SK-N-SH treated with all-trans-retinoic acid at 6 μM for 48 hours (cell line): ENCODE results near the gene TRIM66.

Experiments used
- ATAC-seq: fragments of 200-7000 bp; cut with Tn5 transposase; 3 replicates; pipeline ENCODE4 v1.9.1; 2020; ENCODE audit warnings: mild to moderate bottlenecking, moderate library complexity
- ARNTL ChIP-seq: fragments of 450-650 bp; formaldehyde crosslinking; IDR thresholded peaks from 2 replicates; pipeline ENCODE4 v1.5.0; 2020; ENCODE audit warnings: low read depth, mild to moderate bottlenecking, moderate library complexity, borderline replicate concordance
- BACH2 ChIP-seq: fragments of 250-450 bp; sonication (Bioruptor Pico); IDR thresholded peaks from 2 replicates; pipeline ENCODE4 v1.9.0; 2021; ENCODE audit warnings: mild to moderate bottlenecking, borderline replicate concordance
- CREB5 ChIP-seq: fragments of 250-450 bp; sonication (Bioruptor Pico); IDR thresholded peaks from 2 replicates; pipeline ENCODE4 v1.5.1; 2020; ENCODE audit warnings: low read depth, mild to moderate bottlenecking, moderate library complexity
- CSDC2 ChIP-seq: fragments of 250-450 bp; sonication (Bioruptor Pico); IDR thresholded peaks from 2 replicates; pipeline ENCODE4 v1.5.0; 2020; ENCODE audit warnings: mild to moderate bottlenecking, moderate library complexity
- ESRRG ChIP-seq: fragments of 250-450 bp; sonication (Bioruptor Pico); IDR thresholded peaks from 2 replicates; pipeline ENCODE4 v1.6.1; 2021; ENCODE audit warnings: mild to moderate bottlenecking
- GLIS3 ChIP-seq: fragments of 250-450 bp; sonication (Bioruptor Pico); IDR thresholded peaks from 2 replicates; pipeline ENCODE4 v1.5.0; 2020; ENCODE audit warnings: mild to moderate bottlenecking, moderate library complexity
- ISL1 ChIP-seq: fragments of 250-450 bp; sonication (Bioruptor Pico); IDR thresholded peaks from 2 replicates; pipeline ENCODE4 v2.1.2; 2022; ENCODE audit warnings: mild to moderate bottlenecking, moderate library complexity
- OSR1 ChIP-seq: fragments of 250-450 bp; sonication (Bioruptor Pico); IDR thresholded peaks from 2 replicates; pipeline ENCODE4 v1.8.0; 2022; ENCODE audit warnings: moderate library complexity, mild to moderate bottlenecking, inconsistent platforms
- PATZ1 ChIP-seq: fragments of 250-450 bp; sonication (Bioruptor Pico); IDR thresholded peaks from 2 replicates; pipeline ENCODE4 v1.8.0; 2020; ENCODE audit warnings: mild to moderate bottlenecking, moderate library complexity, borderline replicate concordance
- RARB ChIP-seq: fragments of 250-450 bp; sonication (Bioruptor Pico); IDR thresholded peaks from 2 replicates; pipeline ENCODE4 v1.8.0; 2021; ENCODE audit warnings: mild to moderate bottlenecking, moderate library complexity
- TCF4 ChIP-seq: fragments of 250-450 bp; sonication (Bioruptor Pico); IDR thresholded peaks from 2 replicates; pipeline ENCODE4 v1.8.0; 2021; ENCODE audit warnings: mild to moderate bottlenecking, moderate library complexity, borderline replicate concordance
- TOX ChIP-seq: fragments of 250-450 bp; sonication (Bioruptor Pico); IDR thresholded peaks from 2 replicates; pipeline ENCODE4 v1.8.0; 2021; ENCODE audit warnings: mild to moderate bottlenecking, moderate library complexity, borderline replicate concordance
- TSHZ2 ChIP-seq: fragments of 250-450 bp; sonication (Bioruptor Pico); IDR thresholded peaks from 2 replicates; pipeline ENCODE4 v1.5.0; 2020; ENCODE audit warnings: mild to moderate bottlenecking, moderate library complexity
- ZFP3 ChIP-seq: fragments of 250-450 bp; sonication (Bioruptor Pico); IDR thresholded peaks from 2 replicates; pipeline ENCODE4 v1.5.0; 2020; ENCODE audit warnings: mild to moderate bottlenecking, moderate library complexity
- ZNF565 ChIP-seq: fragments of 450-650 bp; formaldehyde crosslinking; conservative IDR thresholded peaks from 2 replicates; pipeline ENCODE4 v1.5.0; 2020; ENCODE audit warnings: low read depth, mild to moderate bottlenecking, moderate library complexity
- ZNF70 ChIP-seq: fragments of 450-650 bp; formaldehyde crosslinking; IDR thresholded peaks from 2 replicates; pipeline ENCODE4 v1.5.0; 2020; ENCODE audit warnings: mild to moderate bottlenecking, moderate library complexity
- ZNF8 ChIP-seq: fragments of 450-650 bp; formaldehyde crosslinking; IDR thresholded peaks from 2 replicates; pipeline ENCODE4 v1.5.0; 2020; ENCODE audit warnings: mild to moderate bottlenecking, moderate library complexity

The TRIM66 gene

GRCh38 chr11:8642196-8642841, 40.1 kb downstream of the TRIM66 start:
- TF ChIP-seq CREB5 (CRISPR knock-in tag), result no peak
- no peak for TF ChIP-seq ISL1 (CRISPR knock-in tag)
- no peak for TF ChIP-seq OSR1
- no peak for TF ChIP-seq ZNF70 (CRISPR knock-in tag)
- TF ChIP-seq PATZ1 (CRISPR knock-in tag), result no peak
- TF ChIP-seq TSHZ2, result no peak
- no peak for TF ChIP-seq TCF4 (CRISPR knock-in tag)
- TF ChIP-seq TOX (CRISPR knock-in tag), result no peak
- TF ChIP-seq GLIS3 (CRISPR knock-in tag), result no peak
- no peak for TF ChIP-seq ESRRG (CRISPR knock-in tag)
- TF ChIP-seq BACH2, result no peak
- TF ChIP-seq ARNTL, result no peak
- TF ChIP-seq ZFP3 (CRISPR knock-in tag), result no peak
- TF ChIP-seq CSDC2 (CRISPR knock-in tag), result no peak
- no peak for TF ChIP-seq RARB (CRISPR knock-in tag)
- no peak for ATAC-seq

- TF ChIP-seq TSHZ2 (no peak), BACH2 (no peak), CSDC2 (CRISPR knock-in tag) (no peak), ISL1 (CRISPR knock-in tag) (no peak), ZNF70 (CRISPR knock-in tag) (no peak), ZNF565 (CRISPR knock-in tag) (no peak), GLIS3 (CRISPR knock-in tag) (no peak), ARNTL (no peak)
- ATAC-seq, result no peak
Observed at GRCh38 chr11:8641332-8641731, 41.1 kb downstream of the TRIM66 start.

- no peak for TF ChIP-seq PATZ1 (CRISPR knock-in tag)
- no peak for TF ChIP-seq ISL1 (CRISPR knock-in tag)
- TF ChIP-seq ZNF8, result no peak
- TF ChIP-seq ZNF565 (CRISPR knock-in tag), result no peak
- TF ChIP-seq ARNTL, result no peak
- no peak for TF ChIP-seq TCF4 (CRISPR knock-in tag)
- TF ChIP-seq RARB (CRISPR knock-in tag), result no peak
- ATAC-seq, result no peak
Observed at GRCh38 chr11:8640267-8640906, 42.1 kb downstream of the TRIM66 start.
